Adipose tissue (tissue), 3 donors: Measurements from ENCODE around the gene POC1A. TPM values are rescaled to one million over a fixed set of nuclear protein-coding genes. Genes with fewer than 3 reads are reported as not detected.

Experiments
- H3K27ac ChIP-seq: one replicate; pipeline ENCODE4 v1.5.1; 2013; ENCODE audit warnings: low read depth, low read length
- WGBS, 3 donors: extraction: QIAGEN DNeasy Blood & Tissue Kit; methylation state at CpG; one replicate each; pipeline ENCODE4 v1.1.7; 2013; 5-methylcytosine and 5-hydroxymethylcytosine counted together
- polyA plus RNA-seq, 3 donors: library from polyadenylated mRNA; stranded (reverse); fragments of 200-250 nt; gene quantifications; one replicate each; pipeline ENCODE4 v1.2.3, GENCODE V29; 2013
- donor health status: healthy with polysubstance abuse.
- donor health status: Bipolar disorder and iron deficiency.
- donor health status: healthy.

POC1A gene
- polyA plus RNA-seq, 3 donors: 0.74 to 2.6 (median 0.90) TPM

GRCh38 chr3:52083556-52084087, 70.6 kb downstream of the POC1A start:
- WGBS, 3 donors: 92 to 94% (median 93%) methylated on average over 5 of the region's 5 CpGs
- no peak overlapping the region for H3K27ac ChIP-seq

GRCh38 chr3:52082951-52083350, 71.3 kb downstream of the POC1A start:
- WGBS, 3 donors: 90 to 96% (median 93%) methylated on average over 8 of the region's 8 CpGs

DNA sequence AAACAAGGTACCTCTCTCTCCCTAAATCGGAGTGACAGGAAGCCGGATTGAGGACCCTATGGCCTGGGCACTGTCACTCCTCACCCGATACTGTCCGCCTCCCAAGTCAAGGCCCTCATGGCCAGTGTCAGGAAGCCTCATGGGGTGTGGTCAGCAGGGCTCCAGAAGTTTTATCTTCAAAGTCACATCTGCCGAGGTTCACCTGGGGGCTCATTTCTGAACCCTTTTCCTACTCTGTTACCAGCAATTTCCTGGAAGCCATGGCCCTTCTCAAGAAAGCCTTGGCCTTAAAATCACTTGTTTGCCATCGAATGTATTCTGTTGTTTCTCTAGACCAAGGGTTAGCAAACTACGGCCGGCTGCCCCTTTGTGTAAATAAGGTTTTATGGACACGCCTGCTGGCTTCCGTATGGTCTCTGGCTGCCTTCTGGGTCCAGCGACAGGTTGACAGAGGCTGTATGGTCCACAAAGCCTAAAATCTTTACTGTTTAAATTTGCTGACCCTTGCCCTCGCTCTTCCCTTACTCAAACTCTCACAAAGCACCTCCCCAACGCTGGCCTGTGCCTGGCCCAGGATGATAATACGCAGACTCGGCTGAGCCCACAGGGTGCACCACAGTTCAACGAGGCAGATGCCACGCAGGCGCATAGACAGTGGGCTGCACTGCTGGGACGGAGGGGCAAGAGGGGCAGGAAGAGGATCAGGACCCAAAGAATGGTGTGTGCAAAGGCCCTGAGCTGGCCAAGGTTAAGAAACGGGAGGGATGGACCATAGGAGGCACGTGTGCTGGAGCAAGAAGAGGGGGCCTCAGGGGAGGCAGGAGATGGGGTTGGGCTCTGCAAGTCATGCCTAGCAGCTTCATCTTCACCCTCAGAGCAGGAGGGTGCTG, 73.1 kb downstream of the POC1A start:
- H3K27ac ChIP-seq: no peak overlapping the region
- WGBS, 3 donors: 85 to 91% (median 86%) methylated on average over 21 of the region's 21 CpGs

More at GRCh38 chr3:52082951-52083350, 71.3 kb downstream of the POC1A start:
- no peak overlapping the region for H3K27ac ChIP-seq

GRCh38 chr3:52079958-52080357, 74.3 kb downstream of the POC1A start:
- H3K27ac ChIP-seq: no peak overlapping the region
- WGBS, 3 donors: 91 to 98% (median 95%) methylated on average over 5 of the region's 5 CpGs

- 88 to 95% (median 93%) methylated on average over 19 of the region's 19 CpGs for WGBS, 3 donors
- H3K27ac ChIP-seq: no peak overlapping the region
These were observed 75.3 kb downstream of the POC1A start for GRCh38 chr3:52078781-52079560.

GRCh38 chr3:52077925-52078324, 76.3 kb downstream of the POC1A start:
- 50 to 61% (median 56%) methylated on average over 3 of the region's 3 CpGs for WGBS, 3 donors
- no peak overlapping the region for H3K27ac ChIP-seq

GRCh38 chr3:52076896-52077780, 77.1 kb downstream of the POC1A start:
- H3K27ac ChIP-seq: no peak overlapping the region
- 66 to 69% (median 67%) methylated on average over 14 of the region's 14 CpGs for WGBS, 3 donors

GRCh38 chr3:52073490-52073889, 80.7 kb downstream of the POC1A start:
- WGBS, 3 donors: 82 to 85% (median 82%) methylated on average over 7 of the region's 7 CpGs
- H3K27ac ChIP-seq: no peak overlapping the region

DNA sequence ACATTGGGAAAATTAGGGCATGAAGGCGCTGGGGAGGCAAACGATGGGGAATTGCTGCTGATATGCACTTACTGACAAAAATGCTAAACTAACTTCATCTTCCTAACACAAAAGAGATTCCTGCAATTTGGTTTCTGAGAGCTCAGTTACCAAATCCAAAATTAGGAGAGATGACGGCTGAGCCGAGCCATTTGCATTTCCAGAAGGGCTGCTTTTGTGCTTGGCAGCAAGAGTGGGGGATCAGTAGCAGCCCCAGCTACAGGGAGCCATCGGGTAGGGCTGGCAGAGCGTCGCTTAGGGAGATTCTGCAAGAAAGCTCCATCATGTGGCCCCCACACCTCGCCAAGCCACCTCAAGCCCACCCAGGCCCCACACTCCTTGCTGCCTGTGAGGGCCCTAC, 81.8 kb downstream of the POC1A start:
- no peak overlapping the region for H3K27ac ChIP-seq
- WGBS, 3 donors: 91 to 97% (median 95%) methylated on average over 8 of the region's 8 CpGs

DNA sequence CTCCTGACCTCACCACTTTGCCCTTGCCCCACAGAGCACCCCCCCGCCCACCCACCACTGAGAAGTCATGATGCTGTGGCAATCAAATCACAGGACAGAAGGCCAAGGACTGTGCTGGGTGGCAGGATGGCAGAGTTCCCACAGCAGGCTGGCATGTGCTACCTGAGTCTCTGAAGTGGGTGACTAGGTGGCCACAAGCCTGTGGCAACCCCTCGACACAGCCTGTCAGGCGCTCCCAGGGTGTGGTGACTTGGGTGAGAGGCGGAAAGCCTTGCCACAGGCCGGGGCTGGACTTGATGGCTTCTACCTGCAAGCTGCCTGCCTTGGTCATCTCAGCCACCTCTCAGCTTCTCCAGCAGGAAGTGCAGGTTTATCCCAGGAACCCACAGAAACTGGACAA, 82.2 kb downstream of the POC1A start:
- 93 to 95% (median 94%) methylated on average over 5 of the region's 5 CpGs for WGBS, 3 donors
- no peak overlapping the region for H3K27ac ChIP-seq

DNA sequence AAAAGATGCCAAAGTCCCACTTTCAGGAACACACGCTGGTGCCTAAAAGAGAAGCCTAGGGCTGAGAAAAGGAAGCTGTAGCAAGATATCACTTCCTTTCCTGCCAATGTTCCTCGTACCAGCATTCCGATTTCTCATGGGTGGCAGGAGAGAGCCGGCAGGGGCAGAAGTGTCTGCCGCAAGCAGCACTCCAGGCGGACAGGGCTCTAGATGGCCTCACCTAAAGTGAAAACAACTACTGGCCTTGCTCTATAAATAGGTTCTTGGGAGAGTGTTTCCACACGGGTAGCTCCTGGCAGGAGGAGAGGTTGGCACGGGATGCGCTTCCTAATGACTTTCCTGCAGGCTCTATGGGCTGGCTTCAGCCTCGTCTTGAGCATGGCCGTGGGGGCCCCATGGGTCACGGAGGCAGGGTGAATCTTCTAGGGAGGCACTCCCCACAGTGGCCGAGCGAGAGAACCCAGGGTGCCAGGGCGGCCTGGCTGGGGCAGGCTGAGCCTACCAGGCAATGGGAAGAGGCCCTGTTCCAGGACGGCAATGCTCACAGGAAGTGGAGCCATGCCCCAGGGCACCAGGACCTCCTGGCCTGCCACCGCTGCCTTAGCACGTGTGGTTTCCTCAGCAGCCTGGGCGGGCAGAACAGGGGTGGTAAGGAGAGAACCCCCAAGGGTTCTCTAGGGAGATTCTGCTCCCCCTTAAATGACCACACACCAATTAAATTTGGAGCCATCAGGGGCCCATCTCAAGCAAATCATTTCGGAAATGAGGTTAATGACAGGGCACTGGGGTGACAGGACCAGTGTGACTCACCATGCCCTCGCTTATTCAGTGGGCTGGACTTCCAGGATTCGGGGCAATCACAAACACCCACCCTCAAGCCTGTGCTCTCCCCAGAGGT, 83.2 kb downstream of the POC1A start:
- H3K27ac ChIP-seq: no peak overlapping the region
- WGBS, 3 donors: 51 to 79% (median 57%) methylated on average over 22 of the region's 22 CpGs

DNA sequence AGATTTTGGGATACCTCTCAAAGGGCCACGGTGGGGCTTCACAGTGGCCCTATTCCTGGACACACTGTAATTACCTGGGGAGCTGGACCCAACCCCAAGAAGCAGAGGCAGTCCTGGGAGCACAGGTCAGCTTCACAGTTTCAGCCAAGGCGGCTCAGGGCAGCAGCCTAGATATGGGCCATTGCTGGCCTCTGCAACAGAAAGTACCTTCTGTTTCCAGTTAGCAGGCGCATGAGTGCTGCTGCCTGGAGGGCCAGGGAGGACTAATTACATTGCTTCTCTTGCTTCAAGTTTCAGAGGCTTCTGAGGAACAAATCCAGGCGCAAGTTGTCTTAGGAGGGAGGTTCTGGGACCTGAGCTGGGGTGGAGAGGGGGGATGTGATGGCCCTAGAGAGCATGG, 84.4 kb downstream of the POC1A start:
- no peak overlapping the region for H3K27ac ChIP-seq
- WGBS, 3 donors: 91 to 97% (median 95%) methylated on average over 4 of the region's 4 CpGs

DNA sequence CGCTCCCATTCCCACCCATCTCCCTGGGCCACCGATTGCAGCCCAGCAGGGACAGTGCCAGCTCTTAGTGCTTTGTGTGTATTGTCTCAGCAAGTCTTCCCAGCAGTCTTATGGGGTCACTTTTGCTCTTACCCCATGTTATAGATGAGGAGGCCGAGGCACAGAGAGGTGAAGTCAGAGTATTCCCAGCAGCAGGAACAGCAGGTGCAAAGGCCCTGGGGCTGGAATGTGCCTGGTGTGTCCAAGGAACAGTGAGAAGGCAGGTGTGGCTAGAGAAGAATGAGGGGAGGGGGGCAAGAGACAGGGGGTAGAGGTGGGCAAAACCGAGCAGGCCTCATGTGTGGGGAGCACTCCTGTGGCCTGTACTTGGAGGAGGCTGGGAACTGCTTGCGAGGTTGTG, 85.1 kb downstream of the POC1A start:
- 85 to 96% (median 96%) methylated on average over 5 of the region's 5 CpGs for WGBS, 3 donors
- H3K27ac ChIP-seq: no peak overlapping the region

DNA sequence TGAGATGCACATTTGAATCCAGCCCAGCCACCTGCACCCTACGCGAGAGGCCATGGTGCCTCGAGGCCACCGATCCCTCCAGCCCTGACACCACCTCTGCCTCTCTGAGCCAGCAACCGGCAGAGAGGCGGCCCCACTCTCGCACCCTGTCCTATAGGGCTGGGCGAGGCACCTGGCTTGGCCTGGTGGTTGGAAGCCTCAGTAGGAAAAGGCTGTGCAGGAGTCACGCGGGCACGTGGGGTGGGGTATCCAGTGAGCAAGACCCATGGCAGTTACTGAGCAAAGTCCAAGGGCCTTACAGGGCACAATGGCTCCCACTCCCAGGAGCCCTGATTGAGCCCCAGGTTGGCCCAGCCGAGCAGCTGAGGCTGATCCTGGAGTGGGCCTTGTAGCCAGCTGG, 85.5 kb downstream of the POC1A start:
- no peak overlapping the region for H3K27ac ChIP-seq
- 83 to 88% (median 87%) methylated on average over 12 of the region's 12 CpGs for WGBS, 3 donors

- 63 to 87% (median 68%) methylated on average over 12 of the region's 12 CpGs for WGBS, 3 donors
- no peak overlapping the region for H3K27ac ChIP-seq
These were observed 86.1 kb downstream of the POC1A start for GRCh38 chr3:52068055-52068571.

GRCh38 chr3:52067526-52067925, 86.7 kb downstream of the POC1A start:
- no peak overlapping the region for H3K27ac ChIP-seq
- 72 to 89% (median 78%) methylated on average over 4 of the region's 4 CpGs for WGBS, 3 donors

DNA sequence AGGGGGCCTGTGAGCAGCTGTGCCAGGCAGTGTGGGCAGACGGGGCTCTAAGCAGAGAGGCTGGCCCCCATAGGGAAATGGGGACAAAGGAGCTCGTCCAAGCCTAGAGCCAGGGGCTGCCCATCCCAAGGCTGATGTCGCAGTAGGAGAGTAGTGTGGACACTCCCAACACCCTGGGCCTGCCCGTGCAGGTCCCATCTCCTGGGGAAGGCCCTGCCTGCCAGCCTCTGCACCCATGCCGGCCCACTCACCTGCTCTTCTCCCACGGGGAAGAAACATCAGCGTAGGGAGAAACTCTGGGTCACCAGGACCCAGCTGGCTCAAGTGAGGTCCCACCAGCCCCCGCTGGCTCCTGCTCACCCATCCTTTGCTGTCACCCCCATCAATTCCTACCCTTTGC, 87.2 kb downstream of the POC1A start:
- 94 to 97% (median 94%) methylated on average over 7 to 8 of the region's 8 CpGs for WGBS, 3 donors
- H3K27ac ChIP-seq: no peak overlapping the region
